GM23248 (cell line): Measurements from ENCODE around the gene FBN1. TPM values are rescaled to one million over a fixed set of nuclear protein-coding genes. Genes with fewer than 3 reads are reported as not detected.

Experiments
- DNase-seq: peaks from one replicate; pipeline ENCODE4 v3.0.0-alpha.2; 2015
- H2AFZ ChIP-seq: fragments of 200-600 bp; sonication (generic); 2 replicates; pipeline ENCODE4 v1.6.1; 2016; ENCODE audit warnings: antibody characterized with exemption
- H3F3A ChIP-seq: fragments of 200-600 bp; sonication (generic); 2 replicates; pipeline ENCODE4 v1.6.1; 2016; ENCODE audit warnings: mild to moderate bottlenecking, antibody characterized with exemption, mixed run types; ENCODE audit not compliant: insufficient read depth
- H3K27ac ChIP-seq: fragments of 200-600 bp; sonication (generic); 2 replicates; pipeline ENCODE4 v1.5.1; 2016; ENCODE audit warnings: mild to moderate bottlenecking
- H3K27me3 ChIP-seq: fragments of 200-600 bp; sonication (generic); replicated peaks from 2 replicates; pipeline ENCODE4 v1.6.1; 2016; ENCODE audit warnings: mild to moderate bottlenecking; ENCODE audit not compliant: insufficient read depth
- H3K36me3 ChIP-seq: fragments of 200-600 bp; sonication (generic); 2 replicates; pipeline ENCODE4 v1.6.1; 2016; ENCODE audit warnings: low read depth, mild to moderate bottlenecking
- H3K4me1 ChIP-seq: fragments of 200-600 bp; sonication (generic); 2 replicates; pipeline ENCODE4 v1.6.1; 2016; ENCODE audit warnings: mild to moderate bottlenecking; ENCODE audit not compliant: insufficient read depth
- H3K4me2 ChIP-seq: fragments of 200-600 bp; sonication (generic); one replicate; pipeline ENCODE4 v1.6.1; 2016; ENCODE audit warnings: mild to moderate bottlenecking; ENCODE audit not compliant: unreplicated experiment
- H3K4me3 ChIP-seq: fragments of 200-600 bp; sonication (generic); 2 replicates; pipeline ENCODE4 v1.5.1; 2016; ENCODE audit warnings: mild to moderate bottlenecking
- H3K79me2 ChIP-seq: fragments of 200-600 bp; sonication (generic); 2 replicates; pipeline ENCODE4 v1.6.1; 2016; ENCODE audit warnings: mild to moderate bottlenecking; ENCODE audit not compliant: insufficient read depth
- H3K9ac ChIP-seq: fragments of 200-600 bp; sonication (generic); 2 replicates; pipeline ENCODE4 v1.6.1; 2016; ENCODE audit warnings: mild to moderate bottlenecking
- H3K9me2 ChIP-seq: fragments of 200-600 bp; sonication (generic); 2 replicates; pipeline ENCODE4 v1.6.1; 2016; ENCODE audit warnings: mixed run types, mild to moderate bottlenecking, moderate library complexity; ENCODE audit not compliant: insufficient read depth
- H3K9me3 ChIP-seq: fragments of 200-600 bp; sonication (generic); one replicate; pipeline ENCODE4 v1.6.1; 2017; ENCODE audit warnings: low read depth
- H4K20me1 ChIP-seq: fragments of 200-600 bp; sonication (generic); 2 replicates; pipeline ENCODE4 v1.6.0; 2016; ENCODE audit not compliant: insufficient read depth
- EZH2 ChIP-seq: fragments of 200-600 bp; sonication (generic); IDR thresholded peaks from 2 replicates; pipeline ENCODE4 v1.6.1; 2018; ENCODE audit warnings: antibody characterized with exemption, mild to moderate bottlenecking; ENCODE audit not compliant: insufficient read depth, poor library complexity, severe bottlenecking
- EZH2phosphoT487 ChIP-seq: fragments of 200-600 bp; sonication (generic); IDR thresholded peaks from 2 replicates; pipeline ENCODE4 v1.6.1; 2018; ENCODE audit warnings: antibody characterized with exemption, moderate library complexity, mild to moderate bottlenecking, low read depth; ENCODE audit not compliant: insufficient read depth
- WGBS, 2 experiments: methylation state at CpG; one replicate each; pipeline ENCODE4 v1.1.6; 2015 to 2017; ENCODE audit warnings: low lambda C conversion rate in 2 of 2, low coverage in 1 of 2; ENCODE audit errors: missing lambda C conversion rate in 2 of 2; 5-methylcytosine and 5-hydroxymethylcytosine counted together
- in situ Hi-C: fragments of 300-500 bp; cut with MboI; formaldehyde crosslinking; loops from 2 replicates; pipeline ENCODE4 v1.15.0; 2020
- polyA plus RNA-seq: library from polyadenylated mRNA; unstranded; fragments of >200 nt; fragmentation: Nextera tagmentation; extraction: Ambion mirVana; gene quantifications from 2 replicates; pipeline ENCODE4 v1.2.1, GENCODE V29; 2016
- total RNA-seq: library from RNA; depleted of rRNA; stranded (reverse); fragments of >200 nt; shearing (Covaris generic); gene quantifications from 2 replicates; pipeline ENCODE4 v1.2.3, GENCODE V29; 2014

The FBN1 gene
- total and polyA plus RNA-seq, 2 experiments from 2014 or later = 374 to 1,478 TPM

GRCh38 chr15:48411971-48412591 is 233.4 kb downstream of the FBN1 start:
- in situ Hi-C loops = no loop called here
- TF ChIP-seq EZH2 = no peak
- no peak for TF ChIP-seq EZH2phosphoT487
- H3F3A ChIP-seq = peaks cover 100% of the 10 kb centered on the region
- H3K4me3 ChIP-seq = 0 out of 2 replicates have a peak overlapping the region, but pooled peaks have one; percentile 16
- H3K9ac ChIP-seq = peak overlapping the region; percentile 76
- no peaks in the 10 kb centered on the region for H3K27me3 ChIP-seq
- 4 to 6% methylated on average over 6 of the region's 6 CpGs for WGBS, 2 experiments
- peak overlapping the region; percentile 96 for H3K27ac ChIP-seq
- peak; percentile 91 for DNase-seq
- no peaks in the 10 kb centered on the region for H4K20me1 ChIP-seq
- H3K36me3 ChIP-seq = peaks cover 89% of the 10 kb centered on the region
- no peaks in the 10 kb centered on the region for H3K9me3 ChIP-seq
- H2AFZ ChIP-seq = no peak overlapping the region
- H3K4me2 ChIP-seq = peak overlapping the region; percentile 55
- peaks cover 88% of the 10 kb centered on the region for H3K4me1 ChIP-seq
- H3K79me2 ChIP-seq = 0 out of 2 replicates have a peak, but pooled peaks cover 10% of the 10 kb centered on the region
- H3K9me2 ChIP-seq = no peaks in the 10 kb centered on the region

- no peak overlapping the region for H3K4me3 ChIP-seq
- H3K27me3 ChIP-seq = no peaks in the 10 kb centered on the region
- peak overlapping the region; percentile 96 for H3K27ac ChIP-seq
- in situ Hi-C loops = no loop called here
- H3K9me3 ChIP-seq = no peaks in the 10 kb centered on the region
- no peak for DNase-seq
- H3K36me3 ChIP-seq = peaks cover 80% of the 10 kb centered on the region
- H3K9me2 ChIP-seq = no peaks in the 10 kb centered on the region
- H3K4me1 ChIP-seq = peaks cover 68% of the 10 kb centered on the region
- peaks cover 98% of the 10 kb centered on the region for H3F3A ChIP-seq
- H2AFZ ChIP-seq = no peak overlapping the region
- H3K79me2 ChIP-seq = 0 out of 2 replicates have a peak, but pooled peaks cover 10% of the 10 kb centered on the region
- WGBS, 2 experiments = 35 to 40% methylated on average over 2 of the region's 2 CpGs
- H3K4me2 ChIP-seq = no peak overlapping the region
- no peaks in the 10 kb centered on the region for H4K20me1 ChIP-seq
- TF ChIP-seq EZH2phosphoT487 (no peak), EZH2 (no peak)
- H3K9ac ChIP-seq = peak overlapping the region; percentile 16
Measured at GRCh38 chr15:48409623-48410022, 235.9 kb downstream of the FBN1 start.

GRCh38 chr15:48408327-48408726 is 237.2 kb downstream of the FBN1 start:
- Histone ChIP-seq H3K9me2 (no peaks in the 10 kb centered on the region), H3K27ac (peak overlapping the region; percentile 96), H3K36me3 (peaks cover 76% of the 10 kb centered on the region), H3K27me3 (no peaks in the 10 kb centered on the region), H3K79me2 (0 out of 2 replicates have a peak, but pooled peaks cover 10% of the 10 kb centered on the region), H2AFZ (no peak overlapping the region), H3K9me3 (no peaks in the 10 kb centered on the region), H3K4me1 (peaks cover 56% of the 10 kb centered on the region), H4K20me1 (no peaks in the 10 kb centered on the region), H3K4me3 (no peak overlapping the region), H3K9ac (peak overlapping the region; percentile 16; the same call in 1 of the 2 replicates), H3F3A (peaks cover 93% of the 10 kb centered on the region), H3K4me2 (peak overlapping the region; percentile 5)
- peak; percentile 45 for DNase-seq
- TF ChIP-seq EZH2phosphoT487 = no peak
- no peak for TF ChIP-seq EZH2
- in situ Hi-C loops = no loop called here

- Histone ChIP-seq H2AFZ (no peak overlapping the region), H3K9me2 (no peaks in the 10 kb centered on the region), H4K20me1 (no peaks in the 10 kb centered on the region), H3K9ac (no peak overlapping the region), H3K4me3 (no peak overlapping the region), H3F3A (peaks cover 93% of the 10 kb centered on the region), H3K79me2 (0 out of 2 replicates have a peak, but pooled peaks cover 10% of the 10 kb centered on the region), H3K27me3 (no peaks in the 10 kb centered on the region), H3K4me1 (peaks cover 49% of the 10 kb centered on the region), H3K9me3 (no peaks in the 10 kb centered on the region), H3K27ac (peak overlapping the region; percentile 96), H3K4me2 (no peak overlapping the region), H3K36me3 (peaks cover 69% of the 10 kb centered on the region)
- no peak for TF ChIP-seq EZH2phosphoT487
- TF ChIP-seq EZH2 = no peak
- no peak for DNase-seq
- in situ Hi-C loops = no loop called here
- 89 to 100% methylated on average over 1 of the region's 1 CpG for WGBS, 2 experiments
Measured at GRCh38 chr15:48407646-48408045, 237.9 kb downstream of the FBN1 start.
